Ishikawa (cell line): ENCODE data around the gene PPP1CA.

Source experiments
- EP300 ChIP-seq: IDR thresholded peaks from 2 replicates; pipeline ENCODE4 v1.6.1; 2012; ENCODE audit warnings: borderline replicate concordance
- RAD21 ChIP-seq: IDR thresholded peaks from 2 replicates; pipeline ENCODE4 v1.6.1; 2012; ENCODE audit warnings: low read depth
- REST ChIP-seq: IDR thresholded peaks from 2 replicates; pipeline ENCODE4 v1.6.1; 2012; ENCODE audit warnings: low read depth, mild to moderate bottlenecking

DNA sequence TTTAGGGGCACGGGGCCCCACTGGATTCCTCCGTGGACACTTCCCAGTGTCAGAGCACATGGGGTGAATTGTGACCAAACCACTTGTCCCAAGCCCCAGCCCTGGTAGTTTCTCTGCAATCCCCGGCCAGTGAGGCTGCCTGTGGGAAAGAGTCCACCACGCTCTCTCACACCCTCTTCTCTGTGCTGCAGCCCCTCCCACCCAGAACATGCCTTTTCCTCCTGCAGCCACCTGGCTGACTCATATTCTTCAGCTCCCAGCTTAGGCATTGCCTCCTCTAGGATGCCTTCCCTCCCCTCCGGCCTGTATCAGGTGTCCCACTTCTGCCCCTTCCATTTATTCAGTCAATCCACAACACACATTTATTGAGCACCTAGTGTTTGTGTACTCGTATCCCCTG, 21.2 kb upstream of the PPP1CA start:
- TF ChIP-seq EP300 (no peak), REST (no peak), RAD21 (no peak)
